22Rv1 (cell line): ENCODE data around the gene TC2N.

Experiments used
- ZFX ChIP-seq: fragments of 450-650 bp; IDR thresholded peaks from 2 replicates; pipeline ENCODE4 v1.6.1; 2017; ENCODE audit warnings: antibody characterized with exemption, borderline replicate concordance
- TF ChIP-seq, protein P1 (sequence below): fragments of 450-650 bp; IDR thresholded peaks from 2 replicates; pipeline ENCODE4 v1.5.1; 2017; ENCODE audit warnings: mild to moderate bottlenecking

DNA sequence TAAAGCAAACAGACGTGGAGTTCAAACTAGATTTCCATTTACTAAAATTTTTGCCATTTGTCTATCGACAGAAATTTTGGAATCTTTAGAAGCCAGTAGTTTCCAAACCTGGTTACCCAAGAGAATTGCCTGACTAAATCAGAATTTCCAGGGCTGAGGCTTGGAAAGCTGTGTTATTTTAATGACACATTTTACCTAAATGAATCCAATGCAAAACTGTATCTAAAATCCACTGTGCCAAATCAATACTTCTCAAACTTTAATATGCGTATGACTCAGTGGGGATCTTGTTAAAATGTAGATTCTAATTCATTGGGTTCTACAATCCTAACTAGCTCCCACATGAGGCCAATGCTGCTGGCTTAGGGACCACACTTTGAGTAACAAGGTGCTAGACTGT lies 35.0 kb upstream of the TC2N start:
- TF ChIP-seq, protein P1, sequence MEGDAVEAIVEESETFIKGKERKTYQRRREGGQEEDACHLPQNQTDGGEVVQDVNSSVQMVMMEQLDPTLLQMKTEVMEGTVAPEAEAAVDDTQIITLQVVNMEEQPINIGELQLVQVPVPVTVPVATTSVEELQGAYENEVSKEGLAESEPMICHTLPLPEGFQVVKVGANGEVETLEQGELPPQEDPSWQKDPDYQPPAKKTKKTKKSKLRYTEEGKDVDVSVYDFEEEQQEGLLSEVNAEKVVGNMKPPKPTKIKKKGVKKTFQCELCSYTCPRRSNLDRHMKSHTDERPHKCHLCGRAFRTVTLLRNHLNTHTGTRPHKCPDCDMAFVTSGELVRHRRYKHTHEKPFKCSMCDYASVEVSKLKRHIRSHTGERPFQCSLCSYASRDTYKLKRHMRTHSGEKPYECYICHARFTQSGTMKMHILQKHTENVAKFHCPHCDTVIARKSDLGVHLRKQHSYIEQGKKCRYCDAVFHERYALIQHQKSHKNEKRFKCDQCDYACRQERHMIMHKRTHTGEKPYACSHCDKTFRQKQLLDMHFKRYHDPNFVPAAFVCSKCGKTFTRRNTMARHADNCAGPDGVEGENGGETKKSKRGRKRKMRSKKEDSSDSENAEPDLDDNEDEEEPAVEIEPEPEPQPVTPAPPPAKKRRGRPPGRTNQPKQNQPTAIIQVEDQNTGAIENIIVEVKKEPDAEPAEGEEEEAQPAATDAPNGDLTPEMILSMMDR, result no peak
- TF ChIP-seq ZFX, result no peak
